HG02885 (cell line): ENCODE results near the gene LDLRAD2.

Experiments
- ATAC-seq: cut with Tn5 transposase; IDR thresholded peaks from one replicate; pipeline ENCODE4 v1.9.1; 2021; ENCODE audit warnings: mild to moderate bottlenecking; ENCODE audit not compliant: unreplicated experiment, poor library complexity

The LDLRAD2 gene

DNA sequence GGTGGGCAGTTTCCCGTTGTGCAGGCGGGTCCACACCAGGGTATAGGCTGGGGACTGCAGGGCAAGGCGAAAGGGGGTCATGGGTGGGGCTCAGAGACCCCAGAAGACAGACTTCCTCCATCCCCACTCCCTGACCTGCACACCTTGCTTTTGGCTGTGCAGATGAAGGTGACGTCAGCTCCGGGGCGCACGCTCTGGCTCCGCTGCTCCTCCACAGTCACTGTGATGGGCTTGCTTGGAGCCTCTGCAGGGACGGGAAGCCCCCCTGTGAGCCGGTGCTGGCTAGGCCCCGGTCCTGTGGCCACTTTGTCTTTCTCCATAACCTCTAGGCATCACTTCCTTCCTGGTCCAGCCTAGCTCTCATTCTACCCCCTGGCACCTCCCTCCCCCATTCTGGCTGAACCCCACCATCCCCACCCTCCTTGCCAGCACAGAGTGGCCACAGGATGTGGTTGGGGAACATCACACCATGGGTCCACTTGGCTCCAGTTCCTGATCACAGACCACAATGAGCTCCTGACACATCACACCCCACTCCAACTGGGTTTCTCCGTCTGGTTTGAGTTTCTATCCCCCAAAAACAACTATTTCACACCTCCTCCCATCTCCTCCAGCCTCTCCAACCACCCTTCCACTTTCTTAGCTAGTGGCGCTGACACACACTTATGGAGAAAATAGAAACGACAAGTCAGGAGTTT lies 45.2 kb downstream of the LDLRAD2 start:
- ATAC-seq, result no peak

DNA sequence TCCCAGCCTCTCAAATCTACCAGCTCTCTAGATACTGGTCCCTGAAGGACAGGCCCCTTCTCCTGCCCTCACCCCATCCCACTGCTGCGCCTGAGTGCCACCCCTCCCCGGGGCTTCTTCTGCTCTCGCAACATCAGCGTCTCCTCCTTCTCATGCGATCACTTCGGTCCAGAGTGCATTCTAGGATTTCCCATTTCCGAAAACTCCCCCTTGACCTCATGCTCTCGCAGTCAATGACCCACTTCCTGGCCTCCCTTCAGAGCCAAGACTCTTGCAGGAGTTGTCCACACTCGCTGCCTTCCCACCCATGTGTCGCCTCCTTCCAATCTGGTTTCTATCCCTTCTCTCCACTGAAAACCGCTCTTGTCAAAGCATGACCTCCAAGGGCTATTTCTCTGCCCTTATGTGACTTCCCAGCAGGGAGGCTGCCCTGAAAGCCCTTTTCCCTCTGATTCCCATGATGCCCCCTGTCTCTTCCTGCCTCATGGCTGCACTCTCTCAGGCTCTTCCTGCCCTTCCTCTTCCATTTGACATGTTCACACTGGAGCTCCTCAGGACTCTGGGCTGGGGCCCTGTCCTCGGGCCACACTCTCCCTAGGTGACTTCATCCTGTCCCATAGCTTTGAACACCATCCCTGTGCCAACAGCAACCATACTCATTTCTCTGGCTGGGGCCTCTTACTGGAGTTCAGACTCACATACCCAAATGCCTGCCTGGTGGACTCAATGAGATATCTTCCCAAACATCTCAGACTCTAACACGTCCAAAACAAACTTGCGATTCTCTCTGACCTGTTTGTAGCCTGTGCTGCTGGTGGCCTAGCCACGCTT lies 46.0 kb downstream of the LDLRAD2 start:
- ATAC-seq, result no peak

DNA sequence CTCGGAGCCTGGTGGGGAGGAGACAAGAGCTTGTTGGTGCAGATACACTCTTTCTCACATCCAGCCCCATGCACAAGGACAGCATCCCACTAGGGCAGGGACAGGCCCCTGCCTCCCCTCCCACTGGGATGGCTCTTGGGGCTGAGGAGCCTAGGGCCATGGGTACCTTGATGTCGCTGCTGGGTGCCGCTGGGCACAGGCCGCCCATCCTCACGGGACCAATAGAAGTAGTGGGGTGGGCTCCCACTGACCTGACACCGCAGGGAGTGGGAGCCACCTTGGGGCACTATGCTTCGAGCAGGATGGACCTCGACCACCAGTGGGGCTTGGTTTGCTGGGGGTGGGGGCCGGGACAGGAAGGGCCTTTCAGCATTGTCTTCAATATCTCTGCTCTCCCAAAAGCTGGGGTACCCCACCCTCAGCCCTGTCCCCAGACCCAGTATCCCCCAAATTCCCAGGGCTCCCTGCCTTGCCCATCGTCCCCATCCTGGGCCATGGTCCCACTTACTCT lies 47.7 kb downstream of the LDLRAD2 start:
- ATAC-seq, result no peak

GRCh38 chr1:21860971-21861370 lies 48.9 kb downstream of the LDLRAD2 start:
- ATAC-seq, result no peak

GRCh38 chr1:21861602-21862429 lies 49.8 kb downstream of the LDLRAD2 start:
- ATAC-seq, result no peak

DNA sequence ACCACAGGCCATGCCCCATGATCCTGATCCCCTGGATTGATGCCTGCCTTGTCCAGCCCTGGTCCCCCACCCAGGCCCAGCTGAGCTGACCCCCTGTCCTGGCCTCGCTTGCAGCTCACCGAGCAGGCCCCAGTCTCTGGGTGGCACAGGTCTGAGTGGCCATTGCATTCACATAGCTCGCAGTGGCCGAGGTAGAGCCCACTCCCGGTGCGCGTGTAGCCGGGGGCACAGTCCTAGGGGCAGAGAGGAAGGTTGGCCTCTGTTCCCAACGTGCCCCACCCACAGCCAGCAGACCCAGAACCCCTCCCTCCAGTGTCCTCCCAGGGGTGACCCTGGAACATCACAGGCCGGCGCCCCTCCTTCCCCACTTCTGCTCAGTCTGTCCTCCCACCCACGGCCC lies 51.9 kb downstream of the LDLRAD2 start:
- ATAC-seq, result no peak

GRCh38 chr1:21864730-21865129 lies 52.7 kb downstream of the LDLRAD2 start:
- no peak for ATAC-seq

DNA sequence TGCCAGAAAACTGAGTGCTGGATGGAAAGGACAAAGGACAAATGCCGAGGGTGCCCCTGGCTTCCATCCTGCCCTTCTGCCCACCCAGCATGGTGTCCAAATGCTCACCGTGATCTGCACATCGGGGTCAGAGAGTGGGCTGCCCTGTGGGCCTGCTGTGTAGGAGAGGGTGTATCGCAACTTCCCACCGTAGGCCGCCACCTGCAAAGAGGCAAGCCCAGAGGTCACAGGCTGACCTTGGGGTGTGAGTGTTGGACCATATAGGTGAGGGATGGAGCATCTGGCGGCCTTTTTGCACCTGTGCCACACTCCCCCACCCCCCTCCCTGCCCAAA lies 53.5 kb downstream of the LDLRAD2 start:
- no peak for ATAC-seq

GRCh38 chr1:21865943-21866706 lies 54.1 kb downstream of the LDLRAD2 start:
- peak; percentile 68 for ATAC-seq

DNA sequence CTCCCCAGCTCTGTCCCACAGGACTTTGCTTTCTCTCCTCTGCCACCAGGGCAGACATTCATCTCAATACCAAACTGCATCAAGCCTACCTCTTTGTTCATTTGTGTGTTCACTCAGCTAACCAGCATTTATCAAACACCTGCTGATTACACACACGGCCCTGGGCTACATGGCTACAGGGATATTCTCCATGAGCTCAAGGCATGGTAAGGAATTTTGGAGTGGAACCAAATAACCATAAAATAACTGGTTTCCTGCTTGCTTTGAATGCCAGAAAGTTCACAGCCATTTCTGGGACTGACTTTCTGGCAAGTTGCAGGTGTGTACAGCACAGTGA lies 54.6 kb downstream of the LDLRAD2 start:
- ATAC-seq, result no peak

DNA sequence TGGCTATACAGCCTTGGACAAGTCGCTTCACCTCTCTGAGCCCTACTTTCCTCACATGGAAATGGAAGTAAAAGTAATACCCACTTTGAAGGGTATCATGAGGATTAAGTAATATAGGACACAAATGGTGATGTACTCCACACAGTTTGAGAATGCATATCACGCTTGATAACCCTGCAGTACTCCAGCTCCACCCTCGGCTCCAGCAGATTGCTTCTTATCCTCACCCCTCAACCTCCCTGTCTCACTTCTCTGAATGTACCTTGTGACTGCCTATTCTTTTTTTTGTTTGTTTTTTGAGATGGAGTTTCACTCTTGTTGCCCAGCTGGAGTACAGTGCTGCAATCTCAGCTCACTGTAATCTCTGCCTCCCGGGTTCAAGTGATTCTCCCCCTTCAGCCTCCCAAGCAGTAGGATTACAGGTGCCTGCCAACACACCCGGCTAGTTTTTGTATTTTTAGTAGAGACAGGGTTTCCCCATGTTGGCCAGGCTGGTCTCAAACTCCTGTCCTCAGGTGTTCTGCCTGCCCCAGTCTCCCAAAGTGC lies 55.5 kb downstream of the LDLRAD2 start:
- ATAC-seq, result no peak

DNA sequence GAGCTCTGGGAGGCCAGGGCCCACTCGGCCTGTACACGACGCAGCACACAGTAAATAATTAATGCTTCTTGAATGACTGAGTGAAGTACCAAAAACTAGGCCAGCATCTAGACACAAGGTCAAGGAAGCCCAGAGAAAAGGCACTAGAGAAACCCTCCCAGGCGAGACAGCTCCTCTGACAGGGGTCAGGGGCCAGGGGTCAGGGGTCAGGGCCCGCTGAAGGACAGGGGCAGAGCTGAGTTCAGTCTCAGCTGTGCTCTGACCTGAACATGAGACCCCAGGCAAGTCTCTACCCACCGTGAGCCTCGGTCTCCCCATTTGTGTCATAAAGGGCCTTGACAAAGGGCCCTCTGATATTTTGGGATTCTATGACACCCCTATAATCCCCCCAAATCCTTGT lies 56.4 kb downstream of the LDLRAD2 start:
- no peak for ATAC-seq

- ATAC-seq, result no peak
Measured at GRCh38 chr1:21868941-21869454, 56.9 kb downstream of the LDLRAD2 start.

DNA sequence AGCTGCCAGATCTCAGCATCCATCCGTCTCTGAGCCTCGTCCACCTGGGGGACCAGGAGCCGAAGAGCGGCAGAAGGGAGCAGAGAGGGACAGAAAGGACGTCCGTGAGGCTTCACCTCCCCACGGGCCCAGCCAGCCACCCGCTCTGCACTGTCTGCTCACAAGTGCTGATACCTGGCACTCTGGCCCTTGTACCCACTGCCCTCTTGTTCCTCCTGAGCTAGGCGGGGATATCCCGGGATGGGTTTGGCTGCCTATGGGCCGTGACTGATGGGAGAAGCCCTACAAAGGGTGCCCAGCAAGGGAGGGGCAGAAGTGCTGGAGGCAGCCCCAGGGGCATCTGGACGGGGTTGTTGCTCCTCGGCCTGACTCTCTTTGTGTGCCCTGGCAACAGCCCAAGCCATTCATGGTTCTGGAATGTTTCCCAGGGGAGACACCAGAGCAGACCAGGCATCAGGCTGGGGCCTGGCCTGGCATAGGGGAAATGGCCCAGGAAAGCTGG lies 57.6 kb downstream of the LDLRAD2 start:
- ATAC-seq, result no peak

- ATAC-seq, result no peak
Measured at GRCh38 chr1:21870611-21871010, 58.5 kb downstream of the LDLRAD2 start.

DNA sequence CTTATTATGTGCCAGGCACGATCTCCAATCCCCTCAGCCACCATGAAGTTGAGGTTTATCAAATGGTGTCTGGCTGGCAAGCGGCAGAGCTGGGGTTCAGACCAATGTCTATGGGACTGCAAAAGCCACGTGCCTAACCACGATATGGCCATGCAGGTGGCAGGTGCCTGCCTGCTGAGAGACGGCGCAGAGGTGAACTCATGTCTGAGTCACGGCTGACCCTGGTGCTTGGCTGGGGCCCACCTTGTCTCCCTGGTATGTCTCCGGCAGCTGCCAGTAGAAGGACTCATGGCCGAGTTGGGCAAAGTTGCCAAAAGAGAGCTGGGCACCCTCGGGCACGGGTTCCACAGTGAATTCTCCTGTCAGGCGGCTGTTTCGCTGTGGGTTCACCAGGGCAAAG lies 59.9 kb downstream of the LDLRAD2 start:
- no peak for ATAC-seq

- ATAC-seq, result no peak
Measured at GRCh38 chr1:21872445-21873079, 60.5 kb downstream of the LDLRAD2 start.

GRCh38 chr1:21873174-21873573 lies 61.1 kb downstream of the LDLRAD2 start:
- no peak for ATAC-seq

GRCh38 chr1:21873761-21874160 lies 61.7 kb downstream of the LDLRAD2 start:
- no peak for ATAC-seq
